CD14-positive monocyte (primary cell): ENCODE results near the gene CADM2. TPM values are rescaled to one million over a fixed set of nuclear protein-coding genes. Genes with fewer than 3 reads are reported as not detected.

Source experiments
- DNase-seq, 3 donors: peaks; one replicate each; pipeline ENCODE4 v3.0.0-alpha.2; 2011 to 2022
- H2AFZ ChIP-seq: 2 replicates; pipeline ENCODE4 v1.6.0; 2012; ENCODE audit warnings: mild to moderate bottlenecking, low read depth, low read length, inconsistent platforms; ENCODE audit not compliant: insufficient read depth, poor library complexity, severe bottlenecking
- H3K27ac ChIP-seq, 2 donors: 1 replicate in 1 of 2; 2 replicates in 1 of 2; pipeline ENCODE4 v1.5.1; 2012 to 2013; ENCODE audit warnings: low read length in 2 of 2, control low read depth in 1 of 2, inconsistent platforms in 1 of 2, low read depth in 1 of 2, mild to moderate bottlenecking in 1 of 2
- H3K27me3 ChIP-seq, 2 donors: one replicate each; pipeline versions ENCODE4 v1.6.0 to v1.6.1; 2011 to 2013; ENCODE audit warnings: low read length in 2 of 2; ENCODE audit not compliant: control insufficient read depth in 2 of 2, insufficient read depth in 2 of 2
- H3K36me3 ChIP-seq, 2 donors: replicated peaks in 1 of 2; 1 replicate in 1 of 2; 2 replicates in 1 of 2; pipeline versions ENCODE4 v1.5.1 to v1.6.1; 2012 to 2013; ENCODE audit warnings: low read length in 2 of 2, control low read depth in 1 of 2, inconsistent platforms in 1 of 2, mild to moderate bottlenecking in 1 of 2; ENCODE audit not compliant: insufficient read depth in 2 of 2, control insufficient read depth in 1 of 2
- H3K4me1 ChIP-seq, 2 donors: 1 replicate in 1 of 2; 2 replicates in 1 of 2; pipeline versions ENCODE4 v1.5.1 to v1.6.1; 2012 to 2013; ENCODE audit warnings: low read length in 2 of 2, control low read depth in 1 of 2, inconsistent platforms in 1 of 2, mild to moderate bottlenecking in 1 of 2, moderate library complexity in 1 of 2; ENCODE audit not compliant: insufficient read depth in 2 of 2, control insufficient read depth in 1 of 2
- H3K4me2 ChIP-seq: replicated peaks from 2 replicates; pipeline ENCODE3; 2012; ENCODE audit warnings: low read length, moderate library complexity, mild to moderate bottlenecking; ENCODE audit not compliant: poor library complexity, severe bottlenecking; ENCODE audit errors: extremely low read depth
- H3K4me3 ChIP-seq, 3 experiments: fragments of 200-600 bp in 1 of 3; sonication (generic) in 1 of 3; replicated peaks in 1 of 3; 1 replicate in 2 of 3; 2 replicates in 1 of 3; pipeline ENCODE4 v1.5.1; 2011 to 2013; ENCODE audit warnings: low read length in 3 of 3, mild to moderate bottlenecking in 3 of 3, control low read depth in 2 of 3, low read depth in 2 of 3, inconsistent platforms in 1 of 3, moderate library complexity in 1 of 3
- H3K79me2 ChIP-seq: 2 replicates; pipeline ENCODE4 v1.6.0; 2012; ENCODE audit warnings: mild to moderate bottlenecking, control low read depth, inconsistent platforms, low read length, moderate library complexity; ENCODE audit not compliant: insufficient read depth
- H3K9ac ChIP-seq: 2 replicates; pipeline ENCODE4 v1.6.0; 2017; ENCODE audit warnings: low read length, mild to moderate bottlenecking; ENCODE audit not compliant: insufficient read depth, poor library complexity, severe bottlenecking
- H3K9me3 ChIP-seq, 2 donors: replicated peaks in 1 of 2; 1 replicate in 1 of 2; 2 replicates in 1 of 2; pipeline versions ENCODE4 v1.5.1 to v1.6.1; 2012 to 2013; ENCODE audit warnings: low read length in 2 of 2, control low read depth in 1 of 2; ENCODE audit not compliant: control insufficient read depth in 1 of 2, insufficient read depth in 1 of 2
- H4K20me1 ChIP-seq: 2 replicates; pipeline ENCODE4 v1.6.0; 2012; ENCODE audit warnings: mild to moderate bottlenecking, low read length, control low read depth, moderate library complexity; ENCODE audit not compliant: insufficient read depth
- H3K27ac Mint-ChIP-seq, 7 donors: one replicate each; pipeline ENCODE4 v1.8.0; 2020; ENCODE audit warnings: mild to moderate bottlenecking in 7 of 7, mixed read lengths in 7 of 7, moderate library complexity in 6 of 7, inconsistent platforms in 2 of 7
- H3K27me3 Mint-ChIP-seq, 3 donors: one replicate each; pipeline ENCODE4 v1.8.0; 2021 to 2022; ENCODE audit warnings: low read depth in 3 of 3, mild to moderate bottlenecking in 3 of 3, mixed read lengths in 3 of 3, moderate library complexity in 3 of 3, inconsistent platforms in 1 of 3
- H3K36me3 Mint-ChIP-seq, 2 donors: one replicate each; pipeline ENCODE4 v1.8.0; 2020; ENCODE audit warnings: mixed read lengths in 2 of 2, inconsistent platforms in 1 of 2, mild to moderate bottlenecking in 1 of 2
- H3K4me1 Mint-ChIP-seq: one replicate; pipeline ENCODE4 v1.8.0; 2020; ENCODE audit warnings: mild to moderate bottlenecking, mixed read lengths
- H3K4me3 Mint-ChIP-seq, 2 donors: one replicate each; pipeline ENCODE4 v1.8.0; 2020; ENCODE audit warnings: mild to moderate bottlenecking in 2 of 2, mixed read lengths in 2 of 2, moderate library complexity in 1 of 2
- H3K9me3 Mint-ChIP-seq, 7 donors: one replicate each; pipeline ENCODE4 v1.8.0; 2020 to 2022; ENCODE audit warnings: mixed read lengths in 7 of 7, mild to moderate bottlenecking in 6 of 7, moderate library complexity in 6 of 7, inconsistent platforms in 2 of 7
- WGBS: methylation state at CpG from one replicate; pipeline ENCODE4 v1.1.5; 2013; ENCODE audit warnings: missing lambda C conversion rate; ENCODE audit not compliant: insufficient coverage; 5-methylcytosine and 5-hydroxymethylcytosine counted together
- intact Hi-C, 2 donors: fragments of 100-400 bp; cut with micrococcal nuclease; formaldehyde crosslinking; loops; one replicate each; pipeline versions ENCODE4 v1.15.0 to v1.15.1; 2023
- polyA plus RNA-seq, 3 donors: library from polyadenylated mRNA; depleted of rRNA in 1 of 3; unstranded in 2 of 3; stranded (reverse) in 1 of 3; fragments of 300-500 nt in 2 of 3; fragments of >200 nt in 1 of 3; fragmentation: Illumina TruSeq in 2 of 3; gene quantifications; 1 replicate in 2 of 3; 2 replicates in 1 of 3; pipeline ENCODE4 v1.2.3, GENCODE V29; 2012 to 2021
- TF ChIP-seq, protein P1 (sequence below): fragments of 200-600 bp; IDR thresholded peaks from one replicate; pipeline ENCODE4 v1.8.0; 2022; ENCODE audit warnings: antibody characterized with exemption, mild to moderate bottlenecking

The CADM2 gene
- polyA plus RNA-seq, 3 donors: not detected

DNA sequence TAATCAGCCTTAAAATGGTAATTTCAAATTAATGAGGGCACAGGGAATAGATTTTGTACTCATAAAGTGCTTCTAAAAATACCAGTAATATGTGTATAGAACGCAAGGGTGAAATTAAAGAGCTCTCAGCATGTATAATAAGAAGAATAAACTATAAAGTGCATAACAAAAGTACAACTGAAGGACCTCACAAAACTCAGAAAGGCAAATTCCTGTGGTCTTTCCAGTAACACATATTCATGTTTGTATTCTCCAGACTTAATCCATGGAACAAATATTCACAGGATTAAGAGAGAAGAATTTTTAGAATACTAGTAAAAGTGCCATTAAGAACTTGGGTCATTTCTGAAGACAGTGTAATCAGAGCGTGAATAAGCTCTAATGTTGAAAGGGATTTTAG lies 646.3 kb downstream of the CADM2 start:
- Mint-ChIP-seq H3K27ac (no peak overlapping the region), H3K9me3 (peaks cover 0 to 2% (median 0%) of the 10 kb centered on the region in 7 donors), H3K4me1 (no peaks in the 10 kb centered on the region), H3K27me3 (no peaks in the 10 kb centered on the region), H3K4me3 (no peak overlapping the region), H3K36me3 (no peaks in the 10 kb centered on the region)
- Histone ChIP-seq H3K27ac (no peak overlapping the region), H4K20me1 (no peaks in the 10 kb centered on the region), H3K27me3 (no peaks in the 10 kb centered on the region), H3K4me2 (no peak overlapping the region), H3K36me3 (no peaks in the 10 kb centered on the region), H2AFZ (no peak overlapping the region), H3K9me3 (no peaks in the 10 kb centered on the region), H3K79me2 (no peaks in the 10 kb centered on the region), H3K9ac (no peak overlapping the region), H3K4me1 (no peaks in the 10 kb centered on the region), H3K4me3 (no peak overlapping the region)
- 100% methylated on average over 1 of the region's 2 CpGs for WGBS
- intact Hi-C loops: no loop called here
- TF ChIP-seq, protein P1, sequence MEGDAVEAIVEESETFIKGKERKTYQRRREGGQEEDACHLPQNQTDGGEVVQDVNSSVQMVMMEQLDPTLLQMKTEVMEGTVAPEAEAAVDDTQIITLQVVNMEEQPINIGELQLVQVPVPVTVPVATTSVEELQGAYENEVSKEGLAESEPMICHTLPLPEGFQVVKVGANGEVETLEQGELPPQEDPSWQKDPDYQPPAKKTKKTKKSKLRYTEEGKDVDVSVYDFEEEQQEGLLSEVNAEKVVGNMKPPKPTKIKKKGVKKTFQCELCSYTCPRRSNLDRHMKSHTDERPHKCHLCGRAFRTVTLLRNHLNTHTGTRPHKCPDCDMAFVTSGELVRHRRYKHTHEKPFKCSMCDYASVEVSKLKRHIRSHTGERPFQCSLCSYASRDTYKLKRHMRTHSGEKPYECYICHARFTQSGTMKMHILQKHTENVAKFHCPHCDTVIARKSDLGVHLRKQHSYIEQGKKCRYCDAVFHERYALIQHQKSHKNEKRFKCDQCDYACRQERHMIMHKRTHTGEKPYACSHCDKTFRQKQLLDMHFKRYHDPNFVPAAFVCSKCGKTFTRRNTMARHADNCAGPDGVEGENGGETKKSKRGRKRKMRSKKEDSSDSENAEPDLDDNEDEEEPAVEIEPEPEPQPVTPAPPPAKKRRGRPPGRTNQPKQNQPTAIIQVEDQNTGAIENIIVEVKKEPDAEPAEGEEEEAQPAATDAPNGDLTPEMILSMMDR: no peak
- no peak for DNase-seq

DNA sequence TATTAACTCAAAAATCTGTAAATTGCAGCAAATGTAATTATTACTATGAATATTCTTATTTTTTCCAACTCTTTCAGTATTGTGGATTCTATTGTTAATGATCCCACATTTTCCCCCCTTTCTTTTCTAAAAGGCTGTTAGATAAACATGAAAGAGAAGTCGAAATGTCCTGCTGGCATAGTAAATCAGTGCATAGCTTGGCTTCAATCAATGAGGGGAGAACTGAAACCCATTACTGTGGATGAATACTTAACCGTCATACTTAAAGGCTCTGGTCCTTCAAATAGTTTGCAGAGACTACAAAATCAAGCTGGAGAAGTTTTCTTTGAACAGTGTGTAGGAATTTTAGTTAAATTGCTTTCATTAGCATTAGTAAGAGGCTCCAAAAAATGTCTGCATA lies 667.9 kb downstream of the CADM2 start:
- Histone ChIP-seq H3K27ac (no peak overlapping the region), H3K4me2 (no peak overlapping the region), H2AFZ (no peak overlapping the region), H3K9ac (no peak overlapping the region), H3K9me3 (no peaks in the 10 kb centered on the region), H3K4me1 (no peaks in the 10 kb centered on the region), H3K79me2 (no peaks in the 10 kb centered on the region), H3K36me3 (no peaks in the 10 kb centered on the region), H4K20me1 (no peaks in the 10 kb centered on the region), H3K4me3 (no peak overlapping the region), H3K27me3 (no peaks in the 10 kb centered on the region)
- Mint-ChIP-seq H3K9me3 (peaks cover 0 to 1% (median 0%) of the 10 kb centered on the region in 7 donors), H3K4me1 (no peaks in the 10 kb centered on the region), H3K27me3 (no peaks in the 10 kb centered on the region), H3K36me3 (no peaks in the 10 kb centered on the region), H3K27ac (no peak overlapping the region), H3K4me3 (no peak overlapping the region)
- no peak for DNase-seq
- intact Hi-C loops: no loop called here
- no CpG with 5 or more reads among the region's 2 CpGs for WGBS
- TF ChIP-seq, protein P1: no peak
